Measurements from ENCODE around the gene ZNF346. TPM values are rescaled to one million over a fixed set of nuclear protein-coding genes. Genes with fewer than 3 reads are reported as not detected.

ZNF346 gene
- total and polyA plus RNA-seq, 2 experiments from 2014 or later, result 13.8 to 21.4 TPM

GRCh38 chr5:177067503-177067902 lies 45.0 kb downstream of the ZNF346 start:
- Histone ChIP-seq H2AFZ (no peak overlapping the region), H3K9me2 (replicated peaks; ENCODE audit: insufficient read depth) (no peaks in the 10 kb centered on the region), H3K4me2 (no peak overlapping the region), H3K4me1 (ENCODE audit: insufficient read depth) (peaks cover 4% of the 10 kb centered on the region), H3K79me2 (no peaks in the 10 kb centered on the region), H3K4me3 (no peak overlapping the region), H3K27ac (no peak overlapping the region), H4K20me1 (ENCODE audit: insufficient read depth, poor library complexity, severe bottlenecking) (no peaks in the 10 kb centered on the region), H3K27me3 (no peaks in the 10 kb centered on the region), H3K36me3 (replicated peaks; ENCODE audit: insufficient read depth, low read depth) (no peaks in the 10 kb centered on the region), H3K9me3 (ENCODE audit: low read depth) (no peaks in the 10 kb centered on the region)
- WGBS (ENCODE audit: low lambda C conversion rate, missing lambda C conversion rate), result 96% methylated on average over 5 of the region's 5 CpGs
- TF ChIP-seq EZH2 (IDR thresholded peaks at IDR 0.05; ENCODE audit: borderline replicate concordance) (no peak), EZH2phosphoT487 (IDR thresholded peaks at IDR 0.05; ENCODE audit: low read depth, severe bottlenecking, unreplicated experiment) (no peak), CTCF (IDR thresholded peaks at IDR 0.05; ENCODE audit: poor library complexity) (no peak)
- no peak for DNase-seq (ENCODE audit: low spot score)

GRCh38 chr5:177070536-177071191 lies 48.2 kb downstream of the ZNF346 start:
- no peaks in the 10 kb centered on the region for H4K20me1 ChIP-seq (ENCODE audit: insufficient read depth, poor library complexity, severe bottlenecking)
- H3K9me3 ChIP-seq (ENCODE audit: low read depth), result no peaks in the 10 kb centered on the region
- DNase-seq (ENCODE audit: low spot score), result no peak
- no peak overlapping the region for H3K4me2 ChIP-seq
- TF ChIP-seq CTCF (IDR thresholded peaks at IDR 0.05; ENCODE audit: poor library complexity) (no peak), EZH2 (IDR thresholded peaks at IDR 0.05; ENCODE audit: borderline replicate concordance) (no peak), EZH2phosphoT487 (IDR thresholded peaks at IDR 0.05; ENCODE audit: low read depth, severe bottlenecking, unreplicated experiment) (no peak)
- H3K36me3 ChIP-seq (replicated peaks; ENCODE audit: insufficient read depth, low read depth), result no peaks in the 10 kb centered on the region
- WGBS (ENCODE audit: low lambda C conversion rate, missing lambda C conversion rate), result 95% methylated on average over 6 of the region's 6 CpGs
- H3K9me2 ChIP-seq (replicated peaks; ENCODE audit: insufficient read depth), result no peaks in the 10 kb centered on the region
- H2AFZ ChIP-seq, result no peak overlapping the region
- no peak overlapping the region for H3K27ac ChIP-seq
- H3K4me3 ChIP-seq, result no peak overlapping the region
- H3K27me3 ChIP-seq, result no peaks in the 10 kb centered on the region
- H3K79me2 ChIP-seq, result no peaks in the 10 kb centered on the region
- peaks cover 6% of the 10 kb centered on the region for H3K4me1 ChIP-seq (ENCODE audit: insufficient read depth)

GRCh38 chr5:177071666-177072385 lies 49.3 kb downstream of the ZNF346 start:
- no peak overlapping the region for H3K4me3 ChIP-seq
- TF ChIP-seq EZH2 (IDR thresholded peaks at IDR 0.05; ENCODE audit: borderline replicate concordance), result no peak
- TF ChIP-seq CTCF (IDR thresholded peaks at IDR 0.05; ENCODE audit: poor library complexity), result peak; percentile 92
- no peaks in the 10 kb centered on the region for H3K9me2 ChIP-seq (replicated peaks; ENCODE audit: insufficient read depth)
- no peak overlapping the region for H2AFZ ChIP-seq
- no peaks in the 10 kb centered on the region for H3K9me3 ChIP-seq (ENCODE audit: low read depth)
- peak; percentile 92 for DNase-seq (ENCODE audit: low spot score)
- 25% methylated on average over 6 of the region's 6 CpGs for WGBS (ENCODE audit: low lambda C conversion rate, missing lambda C conversion rate)
- H3K27me3 ChIP-seq, result no peaks in the 10 kb centered on the region
- peaks cover 4% of the 10 kb centered on the region for H3K4me1 ChIP-seq (ENCODE audit: insufficient read depth)
- H3K79me2 ChIP-seq, result no peaks in the 10 kb centered on the region
- no peaks in the 10 kb centered on the region for H3K36me3 ChIP-seq (replicated peaks; ENCODE audit: insufficient read depth, low read depth)
- H4K20me1 ChIP-seq (ENCODE audit: insufficient read depth, poor library complexity, severe bottlenecking), result no peaks in the 10 kb centered on the region
- peak overlapping the region; percentile 82 for H3K27ac ChIP-seq
- peak overlapping the region; percentile 43 for H3K4me2 ChIP-seq
